ENCODE results near the gene CACNA2D3. TPM values are rescaled to one million over a fixed set of nuclear protein-coding genes. Genes with fewer than 3 reads are reported as not detected.
A peak's percentile ranks its signal among the peaks of the same experiment; 100 is the strongest.

CACNA2D3 gene
- total RNA-seq, 1 donor from 2014 or later, result not detected

- peaks cover 7% of the 10 kb centered on the region for H3K9me3 Mint-ChIP-seq
- no peak overlapping the region for H3K27ac Mint-ChIP-seq
Observed at GRCh38 chr3:54917862-54918261, 795.5 kb downstream of the CACNA2D3 start.

GRCh38 chr3:54918516-54918915, 796.2 kb downstream of the CACNA2D3 start:
- H3K4me1 ChIP-seq, result no peaks in the 10 kb centered on the region

More at GRCh38 chr3:54917862-54918261, 795.5 kb downstream of the CACNA2D3 start:
- Histone ChIP-seq H3K27me3 (no peaks in the 10 kb centered on the region), H3K9ac (no peak overlapping the region), H2AFZ (replicated peaks) (no peak overlapping the region), H3K27ac (no peak overlapping the region), H3F3A (ENCODE audit: low read depth) (no peaks in the 10 kb centered on the region), H3K79me2 (ENCODE audit: low read depth) (no peaks in the 10 kb centered on the region), H3K4me1 (no peaks in the 10 kb centered on the region), H3K4me2 (no peak overlapping the region), H3K9me3 (ENCODE audit: low read depth) (no peaks in the 10 kb centered on the region), H4K20me1 (ENCODE audit: low read depth) (no peaks in the 10 kb centered on the region), H3K4me3 (no peak overlapping the region), H3K36me3 (no peaks in the 10 kb centered on the region)
- Mint-ChIP-seq H3K36me3 (no peaks in the 10 kb centered on the region), H3K4me3 (no peak overlapping the region), H3K27me3 (ENCODE audit: insufficient read depth, low read depth) (peaks cover 6% of the 10 kb centered on the region), H3K4me1 (peaks cover 4% of the 10 kb centered on the region)
- TF ChIP-seq CTCF (IDR thresholded peaks at IDR 0.05) (no peak), EZH2phosphoT487 (IDR thresholded peaks at IDR 0.05) (no peak), EZH2 (IDR thresholded peaks at IDR 0.05) (no peak)
- no peak for DNase-seq (ENCODE audit: low spot score)

GRCh38 chr3:54928046-54928770, 805.9 kb downstream of the CACNA2D3 start, which contains the start of gene LRTM1:
Gene LRTM1 (minus strand): TSS chr3:54928059. CDS start chr3:54927911, 148 bp downstream.
- H3K9me3 Mint-ChIP-seq, result peaks cover under 1% of the 10 kb centered on the region
- Histone ChIP-seq H3K27ac (no peak within 1 kb of the TSS), H3F3A (ENCODE audit: low read depth) (no peaks in the 10 kb centered on the region), H3K36me3 (no peaks in the 10 kb centered on the region), H3K9me3 (ENCODE audit: low read depth) (no peaks in the 10 kb centered on the region), H3K79me2 (ENCODE audit: low read depth) (no peaks in the 10 kb centered on the region), H3K27me3 (no peaks in the 10 kb centered on the region), H3K4me2 (no peak within 1 kb of the TSS), H4K20me1 (ENCODE audit: low read depth) (no peaks in the 10 kb centered on the region), H3K4me1 (peaks cover 21% of the 10 kb centered on the region), H3K9ac (no peak within 1 kb of the TSS), H2AFZ (replicated peaks) (no peak within 1 kb of the TSS), H3K4me3 (no peak within 1 kb of the TSS)
- peaks cover 65% of the 10 kb centered on the region for H3K4me1 Mint-ChIP-seq
- DNase-seq (ENCODE audit: low spot score), result peak; percentile 22
- peaks cover 8% of the 10 kb centered on the region for H3K27me3 Mint-ChIP-seq (ENCODE audit: insufficient read depth, low read depth)
- H3K36me3 Mint-ChIP-seq, result peaks cover 2% of the 10 kb centered on the region
- peak within 1 kb of the TSS; percentile 19 for H3K4me3 Mint-ChIP-seq
- TF ChIP-seq EZH2 (IDR thresholded peaks at IDR 0.05) (no peak), CTCF (IDR thresholded peaks at IDR 0.05) (no peak), EZH2phosphoT487 (IDR thresholded peaks at IDR 0.05) (no peak)
- peak within 1 kb of the TSS; percentile 72 for H3K27ac Mint-ChIP-seq

More at GRCh38 chr3:54918516-54918915, 796.2 kb downstream of the CACNA2D3 start:
- no peak for DNase-seq (ENCODE audit: low spot score)
- Histone ChIP-seq H2AFZ (replicated peaks) (no peak overlapping the region), H3K4me2 (no peak overlapping the region), H3K9me3 (ENCODE audit: low read depth) (no peaks in the 10 kb centered on the region), H3K4me3 (no peak overlapping the region), H3K9ac (no peak overlapping the region), H3K27ac (no peak overlapping the region), H3F3A (ENCODE audit: low read depth) (no peaks in the 10 kb centered on the region), H3K36me3 (no peaks in the 10 kb centered on the region), H3K79me2 (ENCODE audit: low read depth) (no peaks in the 10 kb centered on the region), H4K20me1 (ENCODE audit: low read depth) (no peaks in the 10 kb centered on the region), H3K27me3 (no peaks in the 10 kb centered on the region)
- no peak for TF ChIP-seq EZH2 (IDR thresholded peaks at IDR 0.05)
- TF ChIP-seq EZH2phosphoT487 (IDR thresholded peaks at IDR 0.05), result no peak
- no peak for TF ChIP-seq CTCF (IDR thresholded peaks at IDR 0.05)
- Mint-ChIP-seq H3K4me3 (no peak overlapping the region), H3K36me3 (peaks cover 4% of the 10 kb centered on the region), H3K4me1 (peaks cover 4% of the 10 kb centered on the region), H3K9me3 (peaks cover 4% of the 10 kb centered on the region), H3K27ac (no peak overlapping the region), H3K27me3 (ENCODE audit: insufficient read depth, low read depth) (peaks cover 6% of the 10 kb centered on the region)
